ENCODE results near the gene TAF6L. TPM values are rescaled to one million over a fixed set of nuclear protein-coding genes. Genes with fewer than 3 reads are reported as not detected.
"Not testable (repeated sequence)": the region's sequence is repeated elsewhere in the genome, so short reads cannot be mapped to it uniquely, and the experiment has no call there.

The TAF6L gene
- total RNA-seq, 1 experiment from 2014 or later, result 19.7 TPM

GRCh38 chr11:62792202-62792575 lies 21.0 kb downstream of the TAF6L start:
- no peak for DNase-seq (ENCODE audit: low read depth, low spot score)
- in situ Hi-C loops (cut with HindIII; ENCODE audit: low pct_unique_long_range_greater_than_20kb, low sequenced_read_pairs), result no loop called here

GRCh38 chr11:62794201-62794775 lies 23.1 kb downstream of the TAF6L start:
- DNase-seq (ENCODE audit: low read depth, low spot score), result no peak
- in situ Hi-C loops (cut with HindIII; ENCODE audit: low pct_unique_long_range_greater_than_20kb, low sequenced_read_pairs), result no loop called here

- in situ Hi-C loops (cut with HindIII; ENCODE audit: low pct_unique_long_range_greater_than_20kb, low sequenced_read_pairs), result no loop called here
- no peak for DNase-seq (ENCODE audit: low read depth, low spot score)
These were observed 25.1 kb downstream of the TAF6L start for GRCh38 chr11:62796281-62796680.

GRCh38 chr11:62799486-62799885 lies 28.3 kb downstream of the TAF6L start:
- in situ Hi-C loops (cut with HindIII; ENCODE audit: low pct_unique_long_range_greater_than_20kb, low sequenced_read_pairs), result no loop called here
- no peak for DNase-seq (ENCODE audit: low read depth, low spot score)

GRCh38 chr11:62801071-62801470 lies 29.9 kb downstream of the TAF6L start:
- DNase-seq (ENCODE audit: low read depth, low spot score), result no peak
- in situ Hi-C loops (cut with HindIII; ENCODE audit: low pct_unique_long_range_greater_than_20kb, low sequenced_read_pairs), result no loop called here

GRCh38 chr11:62804310-62805075 lies 33.3 kb downstream of the TAF6L start:
- in situ Hi-C loops (cut with HindIII; ENCODE audit: low pct_unique_long_range_greater_than_20kb, low sequenced_read_pairs), result no loop called here
- DNase-seq (ENCODE audit: low read depth, low spot score), result no peak

- DNase-seq (ENCODE audit: low read depth, low spot score), result peak; percentile 84
- in situ Hi-C loops (cut with HindIII; ENCODE audit: low pct_unique_long_range_greater_than_20kb, low sequenced_read_pairs), result no loop called here
These were observed 34.1 kb downstream of the TAF6L start, which contains the start of gene NXF1 for GRCh38 chr11:62805076-62805892. TSS of gene NXF1 (minus strand) at chr11:62805440. CDS start at chr11:62805356, 84 bp downstream.

GRCh38 chr11:62805961-62806441 lies 34.8 kb downstream of the TAF6L start:
- DNase-seq (ENCODE audit: low read depth, low spot score), result no peak
- in situ Hi-C loops (cut with HindIII; ENCODE audit: low pct_unique_long_range_greater_than_20kb, low sequenced_read_pairs), result no loop called here

GRCh38 chr11:62806611-62807121 lies 35.5 kb downstream of the TAF6L start:
- DNase-seq (ENCODE audit: low read depth, low spot score), result no peak
- in situ Hi-C loops (cut with HindIII; ENCODE audit: low pct_unique_long_range_greater_than_20kb, low sequenced_read_pairs), result no loop called here

GRCh38 chr11:62810748-62811147 lies 39.6 kb downstream of the TAF6L start:
- no peak for DNase-seq (ENCODE audit: low read depth, low spot score)
- in situ Hi-C loops (cut with HindIII; ENCODE audit: low pct_unique_long_range_greater_than_20kb, low sequenced_read_pairs), result no loop called here

- in situ Hi-C loops (cut with HindIII; ENCODE audit: low pct_unique_long_range_greater_than_20kb, low sequenced_read_pairs), result no loop called here
- no peak for DNase-seq (ENCODE audit: low read depth, low spot score)
These were observed 40.5 kb downstream of the TAF6L start for GRCh38 chr11:62811659-62812058.

- in situ Hi-C loops (cut with HindIII; ENCODE audit: low pct_unique_long_range_greater_than_20kb, low sequenced_read_pairs), result no loop called here
- no peak for DNase-seq (ENCODE audit: low read depth, low spot score)
These were observed 45.4 kb downstream of the TAF6L start for GRCh38 chr11:62816557-62816956.

GRCh38 chr11:62817129-62817528 lies 45.9 kb downstream of the TAF6L start:
- in situ Hi-C loops (cut with HindIII; ENCODE audit: low pct_unique_long_range_greater_than_20kb, low sequenced_read_pairs), result no loop called here
- no peak for DNase-seq (ENCODE audit: low read depth, low spot score)

- no peak for DNase-seq (ENCODE audit: low read depth, low spot score)
These were observed 52.5 kb downstream of the TAF6L start for GRCh38 chr11:62823677-62824076.

GRCh38 chr11:62828130-62828529 lies 56.9 kb downstream of the TAF6L start:
- DNase-seq (ENCODE audit: low read depth, low spot score); in situ Hi-C loops (cut with HindIII; ENCODE audit: low pct_unique_long_range_greater_than_20kb, low sequenced_read_pairs): not testable (repeated sequence)

More at GRCh38 chr11:62823677-62824076, 52.5 kb downstream of the TAF6L start:
- in situ Hi-C loops (cut with HindIII; ENCODE audit: low pct_unique_long_range_greater_than_20kb, low sequenced_read_pairs), result no loop called here

- in situ Hi-C loops (cut with HindIII; ENCODE audit: low pct_unique_long_range_greater_than_20kb, low sequenced_read_pairs), result no loop called here
- DNase-seq (ENCODE audit: low read depth, low spot score), result no peak
These were observed 59.8 kb downstream of the TAF6L start for GRCh38 chr11:62830904-62831519.

GRCh38 chr11:62831520-62832335 lies 60.5 kb downstream of the TAF6L start, which contains the start of gene STX5:
TSS of gene STX5 (minus strand) at chr11:62832051. CDS start at chr11:62831243, 808 bp downstream.
- in situ Hi-C loops (cut with HindIII; ENCODE audit: low pct_unique_long_range_greater_than_20kb, low sequenced_read_pairs), result no loop called here

More at GRCh38 chr11:62831520-62832335, 60.5 kb downstream of the TAF6L start, which contains the start of gene STX5:
- peak; percentile 95 for DNase-seq (ENCODE audit: low read depth, low spot score)

Data from SK-MEL-5 (cell line).